NCI-H748 treated with DMSO at 0.1 percent for 48 hours (cell line): ENCODE results near the gene NTNG2.
"Not testable (repeated sequence)": the region's sequence is repeated elsewhere in the genome, so short reads cannot be mapped to it uniquely, and the experiment has no call there.

Experiments used
- DNase-seq: peaks from one replicate; lab custom pipeline; 2025; lab: John Stamatoyannopoulos, UW

Gene NTNG2

DNA sequence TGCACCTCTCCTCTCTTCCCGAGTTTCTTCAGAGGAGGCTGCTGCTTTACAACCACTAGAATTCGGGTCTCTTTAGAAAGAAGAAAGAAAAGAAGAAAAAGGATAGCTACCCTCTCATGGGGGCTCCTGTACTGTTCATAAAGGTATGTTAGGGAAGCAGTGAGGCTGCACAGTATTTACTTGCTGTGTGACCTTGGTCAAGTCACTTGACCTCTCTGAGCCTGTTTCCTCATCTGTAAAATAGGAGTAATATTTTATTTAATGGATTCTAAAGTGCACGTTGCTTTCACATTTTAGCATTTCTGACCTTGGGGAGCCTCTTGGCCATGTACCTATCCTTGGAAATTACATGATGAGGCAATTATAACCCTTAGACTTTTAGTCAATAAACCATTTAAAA is 104.2 kb downstream of the NTNG2 start:
- no peak for DNase-seq

DNA sequence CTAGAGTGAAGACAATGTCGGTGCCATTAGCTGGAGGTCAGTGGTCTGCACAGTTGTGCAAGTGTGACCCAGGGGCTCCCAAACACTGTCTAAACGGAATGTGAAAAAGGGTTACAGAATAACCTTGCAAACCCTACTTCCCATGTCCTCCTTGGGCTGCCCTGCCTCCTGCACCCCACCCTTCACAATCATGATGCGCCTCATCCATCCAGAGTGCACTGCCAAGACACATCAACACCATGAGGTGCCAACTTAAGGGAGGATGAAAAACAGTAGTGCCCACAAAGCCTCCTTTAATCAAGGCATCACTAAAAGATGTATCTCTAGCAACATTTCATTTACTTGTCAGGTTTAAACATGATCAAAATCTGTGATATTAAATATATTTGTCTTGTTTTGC is 105.8 kb downstream of the NTNG2 start:
- no peak for DNase-seq

DNA sequence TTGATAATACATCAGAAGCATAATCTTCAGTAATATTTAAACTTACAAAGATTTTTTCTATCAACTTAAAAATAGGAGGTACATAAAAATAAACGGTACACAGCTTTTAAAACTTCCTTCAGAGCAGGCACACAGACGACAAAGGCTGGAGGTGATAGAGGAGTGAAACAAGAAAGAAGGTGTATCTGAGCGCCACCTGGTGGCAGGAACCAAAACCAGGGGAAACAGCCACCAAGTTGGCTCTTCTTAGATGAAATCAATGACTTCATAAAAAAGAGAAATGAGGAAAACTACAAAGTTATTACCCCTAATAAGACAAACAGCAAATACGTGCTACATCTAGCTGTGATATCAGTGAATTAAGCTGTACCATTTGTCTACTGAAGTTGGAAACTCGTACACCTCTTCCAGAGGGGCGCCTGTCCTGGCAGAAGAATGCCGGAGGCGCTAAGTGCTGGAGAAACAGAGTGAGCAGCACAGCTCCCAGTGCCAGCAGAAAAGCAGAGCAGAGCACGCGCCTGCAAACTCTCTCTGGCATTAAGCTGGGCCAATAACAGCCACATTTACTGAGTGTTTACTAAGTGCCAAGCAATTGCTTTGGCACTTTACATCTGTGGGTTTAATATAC is 107.0 kb downstream of the NTNG2 start:
- peak; percentile 64 for DNase-seq

DNA sequence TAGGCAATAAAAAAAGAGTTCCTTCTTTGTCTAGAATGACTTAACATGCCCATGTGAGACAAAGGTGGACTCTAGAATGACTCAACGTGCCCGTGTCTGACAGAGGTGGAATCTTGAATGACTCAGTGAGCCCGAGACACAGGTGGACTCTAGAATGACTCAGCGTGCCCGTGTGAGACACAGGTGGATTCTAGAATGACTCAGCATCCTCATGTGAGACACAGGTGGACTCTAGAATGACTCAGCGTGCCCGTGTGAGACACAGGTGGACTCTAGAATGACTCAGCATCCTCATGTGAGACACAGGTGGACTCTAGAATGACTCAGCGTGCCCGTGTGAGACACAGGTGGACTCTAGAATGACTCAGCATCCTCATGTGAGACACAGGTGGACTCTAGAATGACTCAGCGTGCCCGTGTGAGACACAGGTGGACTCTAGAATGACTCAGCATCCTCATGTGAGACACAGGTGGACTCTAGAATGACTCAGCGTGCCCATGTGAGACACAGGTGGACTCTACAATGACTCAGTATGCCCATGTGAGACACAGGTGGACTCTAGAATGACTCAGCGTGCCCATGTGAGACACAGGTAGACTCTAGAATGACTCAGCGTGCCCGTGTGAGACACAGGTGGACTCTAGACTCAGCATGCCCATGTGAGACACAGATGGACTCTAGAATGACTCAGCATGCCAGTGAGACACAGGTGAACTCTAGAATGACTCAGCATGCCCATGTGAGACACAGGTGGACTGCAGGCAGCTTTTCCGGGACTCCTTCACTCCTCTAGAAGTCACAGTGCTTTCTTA is 108.1 kb downstream of the NTNG2 start:
- not testable (repeated sequence) for DNase-seq

DNA sequence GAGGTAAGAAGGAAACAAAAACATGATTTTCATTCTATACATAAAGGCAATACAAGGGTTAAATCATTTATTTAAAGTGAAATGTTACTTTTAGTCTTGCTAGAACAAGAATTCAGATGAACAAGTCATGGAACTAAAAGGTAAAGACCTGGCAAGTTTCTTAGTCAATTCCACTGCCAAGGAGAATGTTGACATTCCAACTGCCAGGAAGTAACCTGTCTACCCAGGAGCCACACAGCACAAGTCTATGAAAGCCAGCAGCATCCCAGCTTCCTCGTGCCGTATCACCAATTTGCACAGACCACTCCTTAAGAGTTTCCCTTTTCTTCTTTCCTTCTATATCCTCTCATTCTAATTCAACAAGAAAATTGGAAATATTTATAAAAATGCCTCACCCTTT is 113.0 kb downstream of the NTNG2 start:
- DNase-seq, result no peak

DNA sequence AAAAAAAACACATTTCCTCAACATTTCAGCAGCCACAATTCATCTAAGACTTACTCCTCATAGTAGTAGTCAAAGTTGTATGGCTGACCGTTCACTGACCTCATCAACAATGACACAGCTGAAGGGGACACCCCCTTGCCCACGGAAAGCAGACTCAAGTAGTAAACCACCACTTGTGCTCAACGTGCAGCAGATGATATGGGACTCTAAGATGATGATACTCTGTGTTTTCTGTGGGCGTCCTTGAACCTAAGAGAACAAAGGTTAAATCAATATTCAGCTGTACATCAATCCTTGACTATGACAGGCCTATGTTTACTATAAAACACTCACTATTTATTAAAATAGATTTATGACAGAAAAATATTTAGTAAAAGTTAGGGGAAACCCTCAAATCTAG is 121.3 kb downstream of the NTNG2 start:
- DNase-seq, result no peak

DNA sequence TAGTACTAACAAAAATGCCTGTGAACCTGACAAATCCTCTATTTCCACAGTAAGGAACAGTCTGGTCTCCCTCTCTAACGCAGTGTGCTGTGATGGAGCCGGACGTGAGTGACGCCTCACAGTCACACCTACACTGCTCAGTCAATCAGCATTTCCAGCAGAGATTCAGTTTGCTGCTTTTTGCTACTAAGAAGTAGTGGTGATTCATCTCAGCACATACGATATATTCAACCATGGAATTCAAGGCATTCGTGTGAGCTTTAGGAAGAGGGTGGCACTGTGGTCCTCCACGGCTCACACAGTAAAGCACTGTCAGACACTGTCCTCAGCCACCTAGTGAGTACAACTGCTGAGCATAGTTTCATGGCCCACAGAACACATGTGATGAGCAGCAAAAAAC is 122.0 kb downstream of the NTNG2 start:
- no peak for DNase-seq

DNA sequence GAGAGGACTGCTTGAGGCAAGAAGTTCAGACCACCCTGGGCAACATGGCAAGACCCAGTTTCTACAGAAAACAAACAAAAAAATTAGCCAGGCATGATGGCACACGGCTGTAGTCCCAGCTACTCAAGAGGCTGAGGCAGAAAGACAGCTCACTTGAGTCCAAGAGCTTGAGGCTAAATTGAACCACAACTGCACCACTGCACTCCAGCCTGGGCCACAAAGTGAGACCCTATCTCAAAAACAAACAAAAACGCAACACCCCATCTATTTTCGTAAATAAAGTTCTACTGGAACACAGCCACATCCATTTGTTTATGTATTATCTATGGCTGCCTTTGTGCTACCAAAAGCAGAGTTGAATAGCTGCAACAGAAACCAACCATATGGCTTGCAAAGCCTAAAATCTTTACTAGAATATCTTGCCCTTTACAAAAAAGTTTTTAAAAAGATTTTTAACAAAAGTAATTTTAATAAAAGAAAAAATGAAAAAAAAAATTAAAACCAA is 125.5 kb downstream of the NTNG2 start:
- no peak for DNase-seq

DNA sequence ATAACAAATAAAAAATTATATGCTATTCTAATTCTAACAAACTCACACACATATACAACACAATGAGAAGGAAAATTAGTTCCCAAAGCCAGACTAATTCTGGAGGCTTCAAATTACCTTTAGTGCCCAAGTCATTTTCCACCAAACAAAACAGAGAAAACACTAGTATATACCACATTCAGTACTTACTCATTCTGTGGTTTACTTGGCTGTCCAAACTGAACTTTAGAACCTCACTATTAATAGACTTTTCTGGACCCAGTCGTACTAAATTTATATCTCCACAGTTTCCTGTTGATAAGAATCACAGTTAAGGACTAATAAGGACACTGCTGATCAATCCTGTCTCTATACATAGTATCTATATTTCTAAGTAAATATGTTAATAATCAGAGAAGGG is 126.5 kb downstream of the NTNG2 start:
- DNase-seq, result no peak

DNA sequence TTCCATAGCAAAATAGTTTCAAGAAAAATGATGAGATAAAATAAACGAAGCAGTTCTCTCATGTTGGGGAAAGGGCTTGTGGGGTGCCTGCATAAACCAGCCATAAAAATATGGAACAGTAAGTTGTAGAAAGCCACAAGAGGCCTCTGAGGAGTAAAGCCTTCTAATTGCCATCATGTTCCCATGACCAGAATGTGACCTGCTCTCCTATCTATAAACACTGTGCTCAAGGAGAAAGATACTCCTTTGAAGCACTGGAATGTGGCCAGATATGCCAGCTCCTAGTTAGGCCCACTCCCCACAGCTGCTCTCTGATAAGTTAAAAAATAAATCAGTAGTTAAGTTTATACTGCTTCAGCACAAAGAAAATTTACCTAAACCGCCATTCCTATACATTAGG is 127.1 kb downstream of the NTNG2 start:
- DNase-seq, result no peak

DNA sequence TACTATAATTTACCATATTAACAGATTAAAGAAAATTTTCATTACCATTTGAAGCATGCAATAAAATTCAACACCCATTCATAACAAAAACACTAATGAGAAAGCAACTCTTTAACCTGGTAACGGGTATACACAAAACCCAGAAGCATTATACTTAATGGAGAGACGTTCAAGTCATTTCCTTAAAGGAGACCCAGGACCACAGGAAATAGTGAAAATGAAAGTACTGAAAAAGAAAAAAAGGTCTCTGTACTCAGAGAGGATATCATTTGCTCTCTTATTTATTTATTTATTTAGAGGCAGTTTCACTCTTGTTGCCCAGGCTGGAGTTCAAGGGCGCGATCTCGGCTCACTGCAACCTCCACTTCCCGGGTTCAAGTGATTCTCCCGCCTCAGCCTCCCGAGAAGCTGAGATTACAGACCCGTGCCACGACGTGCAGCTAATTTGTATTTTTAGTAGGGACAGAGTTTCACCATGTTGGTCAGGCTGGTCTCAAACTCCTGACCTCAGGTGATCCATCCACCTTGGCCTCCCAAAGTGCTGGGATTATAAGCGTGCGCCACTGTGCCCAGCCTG is 131.4 kb downstream of the NTNG2 start:
- no peak for DNase-seq
